Effector memory CD4-positive, alpha-beta T cell (primary cell): ENCODE results near the gene GRIP1.

ENCODE experiments used
- DNase-seq, 3 donors: peaks; one replicate each; pipeline ENCODE4 v3.0.0-alpha.2; 2020
- H3K27ac ChIP-seq: 2 replicates; pipeline ENCODE4 v1.7.0; 2013; ENCODE audit warnings: mild to moderate bottlenecking, low read length, moderate library complexity; ENCODE audit not compliant: insufficient read depth, poor library complexity, severe bottlenecking
- H3K27me3 ChIP-seq: replicated peaks from 2 replicates; pipeline ENCODE4 v1.7.0; 2013; ENCODE audit warnings: mild to moderate bottlenecking, low read length; ENCODE audit not compliant: insufficient read depth, control insufficient read depth, poor library complexity, severe bottlenecking
- H3K36me3 ChIP-seq: 2 replicates; pipeline ENCODE4 v1.7.0; 2013; ENCODE audit warnings: mild to moderate bottlenecking, low read length, moderate library complexity; ENCODE audit not compliant: control insufficient read depth, insufficient read depth
- H3K4me1 ChIP-seq: 2 replicates; pipeline ENCODE4 v1.7.0; 2013; ENCODE audit warnings: low read length, mild to moderate bottlenecking; ENCODE audit not compliant: control insufficient read depth, insufficient read depth, poor library complexity, severe bottlenecking
- H3K4me3 ChIP-seq: 2 replicates; pipeline ENCODE4 v1.7.0; 2013; ENCODE audit warnings: low read length, low read depth, mild to moderate bottlenecking; ENCODE audit not compliant: insufficient read depth, poor library complexity, severe bottlenecking
- H3K9me3 ChIP-seq: 2 replicates; pipeline ENCODE4 v1.7.0; 2013; ENCODE audit warnings: mild to moderate bottlenecking, low read length, moderate library complexity; ENCODE audit not compliant: control insufficient read depth

Gene GRIP1

GRCh38 chr12:66497008-66497897, 181.6 kb downstream of the GRIP1 start:
- no peak for DNase-seq
- no peak overlapping the region for H3K4me3 ChIP-seq

GRCh38 chr12:66496595-66496994, 182.3 kb downstream of the GRIP1 start:
- Histone ChIP-seq H3K9me3 (no peaks in the 10 kb centered on the region), H3K4me3 (no peak overlapping the region), H3K4me1 (no peaks in the 10 kb centered on the region), H3K36me3 (no peaks in the 10 kb centered on the region), H3K27me3 (no peaks in the 10 kb centered on the region), H3K27ac (no peak overlapping the region)
- DNase-seq: no peak

More at GRCh38 chr12:66497008-66497897, 181.6 kb downstream of the GRIP1 start:
- no peaks in the 10 kb centered on the region for H3K4me1 ChIP-seq
- no peaks in the 10 kb centered on the region for H3K9me3 ChIP-seq
- no peaks in the 10 kb centered on the region for H3K27me3 ChIP-seq
- H3K27ac ChIP-seq: no peak overlapping the region
- no peaks in the 10 kb centered on the region for H3K36me3 ChIP-seq

- H3K4me3 ChIP-seq: no peak overlapping the region
- no peaks in the 10 kb centered on the region for H3K4me1 ChIP-seq
- no peaks in the 10 kb centered on the region for H3K9me3 ChIP-seq
- no peaks in the 10 kb centered on the region for H3K36me3 ChIP-seq
- no peak overlapping the region for H3K27ac ChIP-seq
- no peaks in the 10 kb centered on the region for H3K27me3 ChIP-seq
- DNase-seq: no peak
These were observed 183.2 kb downstream of the GRIP1 start for GRCh38 chr12:66495709-66496108.

GRCh38 chr12:66493819-66494218, 185.1 kb downstream of the GRIP1 start:
- Histone ChIP-seq H3K27ac (no peak overlapping the region), H3K4me1 (no peaks in the 10 kb centered on the region), H3K27me3 (no peaks in the 10 kb centered on the region), H3K4me3 (no peak overlapping the region), H3K9me3 (no peaks in the 10 kb centered on the region), H3K36me3 (no peaks in the 10 kb centered on the region)
- DNase-seq: no peak

GRCh38 chr12:66491853-66492252, 187.0 kb downstream of the GRIP1 start:
- no peak overlapping the region for H3K4me3 ChIP-seq
- no peaks in the 10 kb centered on the region for H3K9me3 ChIP-seq
- no peak overlapping the region for H3K27ac ChIP-seq
- no peaks in the 10 kb centered on the region for H3K27me3 ChIP-seq
- no peaks in the 10 kb centered on the region for H3K4me1 ChIP-seq
- DNase-seq: no peak
- H3K36me3 ChIP-seq: no peaks in the 10 kb centered on the region

- DNase-seq: no peak
- Histone ChIP-seq H3K27ac (no peak overlapping the region), H3K4me1 (no peaks in the 10 kb centered on the region), H3K27me3 (no peaks in the 10 kb centered on the region), H3K9me3 (no peaks in the 10 kb centered on the region), H3K4me3 (no peak overlapping the region), H3K36me3 (no peaks in the 10 kb centered on the region)
These were observed 196.3 kb downstream of the GRIP1 start for GRCh38 chr12:66482351-66483203.

GRCh38 chr12:66467932-66468331, 210.9 kb downstream of the GRIP1 start:
- Histone ChIP-seq H3K27me3 (no peaks in the 10 kb centered on the region), H3K4me3 (no peak overlapping the region), H3K4me1 (no peaks in the 10 kb centered on the region), H3K9me3 (no peaks in the 10 kb centered on the region), H3K27ac (no peak overlapping the region), H3K36me3 (no peaks in the 10 kb centered on the region)
- no peak for DNase-seq

GRCh38 chr12:66461331-66461730, 217.5 kb downstream of the GRIP1 start:
- Histone ChIP-seq H3K27ac (no peak overlapping the region), H3K36me3 (no peaks in the 10 kb centered on the region), H3K4me1 (no peaks in the 10 kb centered on the region), H3K27me3 (no peaks in the 10 kb centered on the region), H3K4me3 (no peak overlapping the region), H3K9me3 (no peaks in the 10 kb centered on the region)
- DNase-seq: no peak

GRCh38 chr12:66459944-66460482, 218.9 kb downstream of the GRIP1 start:
- no peaks in the 10 kb centered on the region for H3K36me3 ChIP-seq
- H3K27ac ChIP-seq: no peak overlapping the region
- no peaks in the 10 kb centered on the region for H3K27me3 ChIP-seq
- DNase-seq: no peak
- H3K4me1 ChIP-seq: no peaks in the 10 kb centered on the region
- no peak overlapping the region for H3K4me3 ChIP-seq
- no peaks in the 10 kb centered on the region for H3K9me3 ChIP-seq

GRCh38 chr12:66456612-66457011, 222.3 kb downstream of the GRIP1 start:
- Histone ChIP-seq H3K9me3 (no peaks in the 10 kb centered on the region), H3K27me3 (no peaks in the 10 kb centered on the region), H3K27ac (no peak overlapping the region), H3K4me1 (no peaks in the 10 kb centered on the region), H3K4me3 (no peak overlapping the region), H3K36me3 (no peaks in the 10 kb centered on the region)
- no peak for DNase-seq
